ENCODE measurements around the gene CAT.

Gene CAT

GRCh38 chr11:34437224-34438125 lies 1.3 kb upstream of the CAT start:
- no peak for DNase-seq (ENCODE audit: low spot score)
- no peak overlapping the region for H3K27ac ChIP-seq (replicated peaks; ENCODE audit: low read length)
- no peak overlapping the region for H3K18ac ChIP-seq (ENCODE audit: low read length)
- H3K79me1 ChIP-seq (ENCODE audit: low read depth, low read length), result no peaks in the 10 kb centered on the region
- no peak overlapping the region for H4K91ac ChIP-seq (ENCODE audit: low read depth, low read length, poor library complexity)
- H4K8ac ChIP-seq (ENCODE audit: low read depth, low read length), result no peak overlapping the region
- no peak overlapping the region for H2AFZ ChIP-seq (ENCODE audit: low read length)
- no peak overlapping the region for H3K4ac ChIP-seq (ENCODE audit: low read length)
- no peak overlapping the region for H3K23ac ChIP-seq (ENCODE audit: low read depth, low read length, poor library complexity)
- peaks cover 0 to 6% of the 10 kb centered on the region in 2 donors for H3K9me3 ChIP-seq (replicated peaks in 1 of 2; ENCODE audit: control insufficient read depth in 2 of 2, insufficient read depth in 1 of 2, low read depth in 1 of 2, low read length in 2 of 2)
- peaks cover 0 to 1% of the 10 kb centered on the region in 2 donors for H3K36me3 ChIP-seq (replicated peaks in 1 of 2; ENCODE audit: control insufficient read depth in 2 of 2, insufficient read depth in 2 of 2, low read length in 2 of 2)
- H2BK5ac ChIP-seq (ENCODE audit: low read length), result no peak overlapping the region
- WGBS, 2 donors (ENCODE audit: extremely low coverage in 2 of 2, insufficient read length in 2 of 2, insufficient replicate concordance in 1 of 2), result no CpG with 5 or more reads among the region's 2 CpGs
- no peak overlapping the region for H2BK12ac ChIP-seq (ENCODE audit: low read length)
- H3K4me3 ChIP-seq (ENCODE audit: low read length in 2 of 2), result no peak overlapping the region
- no peak overlapping the region for H2BK120ac ChIP-seq (ENCODE audit: low read depth, low read length)
- no peak overlapping the region for H3K4me2 ChIP-seq (ENCODE audit: insufficient read depth, low read length, poor library complexity, severe bottlenecking)
- H3K14ac ChIP-seq (ENCODE audit: low read length), result no peak overlapping the region
- no peak overlapping the region for H2AK5ac ChIP-seq (ENCODE audit: low read depth, low read length)
- H3K27me3 ChIP-seq (ENCODE audit: control insufficient read depth in 3 of 3, insufficient read depth in 3 of 3, low read depth in 1 of 3, low read length in 3 of 3), result no peaks in the 10 kb centered on the region
- H3K9ac ChIP-seq (ENCODE audit: low read depth, low read length, poor library complexity), result no peak overlapping the region
- H2BK15ac ChIP-seq (ENCODE audit: low read length), result no peak overlapping the region
- peaks cover 0 to 2% of the 10 kb centered on the region in 2 donors for H3K4me1 ChIP-seq (ENCODE audit: control insufficient read depth in 2 of 2, insufficient read depth in 1 of 2, low read depth in 1 of 2, low read length in 2 of 2)

- no peak overlapping the region for H3K14ac ChIP-seq (ENCODE audit: low read length)
- H3K9me3 ChIP-seq (replicated peaks in 1 of 2; ENCODE audit: control insufficient read depth in 2 of 2, insufficient read depth in 1 of 2, low read depth in 1 of 2, low read length in 2 of 2), result peaks cover 0 to 6% of the 10 kb centered on the region in 2 donors
- H2BK5ac ChIP-seq (ENCODE audit: low read length), result no peak overlapping the region
- no peak overlapping the region for H4K8ac ChIP-seq (ENCODE audit: low read depth, low read length)
- WGBS, 2 donors (ENCODE audit: extremely low coverage in 2 of 2, insufficient read length in 2 of 2, insufficient replicate concordance in 1 of 2), result no CpG with 5 or more reads among the region's 8 CpGs
- peaks cover 0 to 1% of the 10 kb centered on the region in 2 donors for H3K36me3 ChIP-seq (replicated peaks in 1 of 2; ENCODE audit: control insufficient read depth in 2 of 2, insufficient read depth in 2 of 2, low read length in 2 of 2)
- H3K79me1 ChIP-seq (ENCODE audit: low read depth, low read length), result no peaks in the 10 kb centered on the region
- H3K4me2 ChIP-seq (ENCODE audit: insufficient read depth, low read length, poor library complexity, severe bottlenecking), result no peak overlapping the region
- DNase-seq (ENCODE audit: low spot score), result no peak
- H4K91ac ChIP-seq (ENCODE audit: low read depth, low read length, poor library complexity), result no peak overlapping the region
- peaks cover 0 to 2% of the 10 kb centered on the region in 2 donors for H3K4me1 ChIP-seq (ENCODE audit: control insufficient read depth in 2 of 2, insufficient read depth in 1 of 2, low read depth in 1 of 2, low read length in 2 of 2)
- no peak overlapping the region for H2BK15ac ChIP-seq (ENCODE audit: low read length)
- H3K27ac ChIP-seq (replicated peaks; ENCODE audit: low read length), result no peak overlapping the region
- no peak overlapping the region for H2BK120ac ChIP-seq (ENCODE audit: low read depth, low read length)
- no peak overlapping the region for H2BK12ac ChIP-seq (ENCODE audit: low read length)
- H2AK5ac ChIP-seq (ENCODE audit: low read depth, low read length), result no peak overlapping the region
- H2AFZ ChIP-seq (ENCODE audit: low read length), result no peak overlapping the region
- H3K27me3 ChIP-seq (ENCODE audit: control insufficient read depth in 3 of 3, insufficient read depth in 3 of 3, low read depth in 1 of 3, low read length in 3 of 3), result no peaks in the 10 kb centered on the region
- no peak overlapping the region for H3K18ac ChIP-seq (ENCODE audit: low read length)
- H3K4ac ChIP-seq (ENCODE audit: low read length), result no peak overlapping the region
- H3K23ac ChIP-seq (ENCODE audit: low read depth, low read length, poor library complexity), result no peak overlapping the region
- no peak overlapping the region for H3K9ac ChIP-seq (ENCODE audit: low read depth, low read length, poor library complexity)
- no peak overlapping the region for H3K4me3 ChIP-seq (ENCODE audit: low read length in 2 of 2)
These were observed 970 bp downstream of the CAT start for GRCh38 chr11:34439610-34440198.

GRCh38 chr11:34441814-34442213 lies 3.1 kb downstream of the CAT start:
- H3K23ac ChIP-seq (ENCODE audit: low read depth, low read length, poor library complexity), result no peak overlapping the region
- H3K9me3 ChIP-seq (replicated peaks in 1 of 2; ENCODE audit: control insufficient read depth in 2 of 2, insufficient read depth in 1 of 2, low read depth in 1 of 2, low read length in 2 of 2), result peaks cover 0 to 6% of the 10 kb centered on the region in 2 donors
- H3K4me1 ChIP-seq (ENCODE audit: control insufficient read depth in 2 of 2, insufficient read depth in 1 of 2, low read depth in 1 of 2, low read length in 2 of 2), result peaks cover 0 to 2% of the 10 kb centered on the region in 2 donors
- no peak for DNase-seq (ENCODE audit: low spot score)
- H3K4me3 ChIP-seq (ENCODE audit: low read length in 2 of 2), result no peak overlapping the region
- H2AK5ac ChIP-seq (ENCODE audit: low read depth, low read length), result no peak overlapping the region
- no peak overlapping the region for H2BK120ac ChIP-seq (ENCODE audit: low read depth, low read length)
- peaks cover 0 to 1% of the 10 kb centered on the region in 2 donors for H3K36me3 ChIP-seq (replicated peaks in 1 of 2; ENCODE audit: control insufficient read depth in 2 of 2, insufficient read depth in 2 of 2, low read length in 2 of 2)
- no peak overlapping the region for H2BK15ac ChIP-seq (ENCODE audit: low read length)
- no peak overlapping the region for H3K4ac ChIP-seq (ENCODE audit: low read length)
- H3K9ac ChIP-seq (ENCODE audit: low read depth, low read length, poor library complexity), result no peak overlapping the region
- no peak overlapping the region for H4K8ac ChIP-seq (ENCODE audit: low read depth, low read length)
- no peak overlapping the region for H2BK12ac ChIP-seq (ENCODE audit: low read length)
- H3K14ac ChIP-seq (ENCODE audit: low read length), result no peak overlapping the region
- H4K91ac ChIP-seq (ENCODE audit: low read depth, low read length, poor library complexity), result no peak overlapping the region
- H3K18ac ChIP-seq (ENCODE audit: low read length), result no peak overlapping the region
- no peak overlapping the region for H3K4me2 ChIP-seq (ENCODE audit: insufficient read depth, low read length, poor library complexity, severe bottlenecking)
- H3K27me3 ChIP-seq (ENCODE audit: control insufficient read depth in 3 of 3, insufficient read depth in 3 of 3, low read depth in 1 of 3, low read length in 3 of 3), result no peaks in the 10 kb centered on the region
- no peak overlapping the region for H3K27ac ChIP-seq (replicated peaks; ENCODE audit: low read length)
- no peak overlapping the region for H2AFZ ChIP-seq (ENCODE audit: low read length)
- H3K79me1 ChIP-seq (ENCODE audit: low read depth, low read length), result no peaks in the 10 kb centered on the region
- no peak overlapping the region for H2BK5ac ChIP-seq (ENCODE audit: low read length)

GRCh38 chr11:34443136-34443535 lies 4.4 kb downstream of the CAT start:
- Histone ChIP-seq H3K36me3 (replicated peaks in 1 of 2; ENCODE audit: control insufficient read depth in 2 of 2, insufficient read depth in 2 of 2, low read length in 2 of 2) (peaks cover 0 to 1% of the 10 kb centered on the region in 2 donors), H3K27ac (replicated peaks; ENCODE audit: low read length) (no peak overlapping the region), H2BK120ac (ENCODE audit: low read depth, low read length) (no peak overlapping the region), H3K14ac (ENCODE audit: low read length) (no peak overlapping the region), H2BK15ac (ENCODE audit: low read length) (no peak overlapping the region), H4K91ac (ENCODE audit: low read depth, low read length, poor library complexity) (no peak overlapping the region), H2BK5ac (ENCODE audit: low read length) (no peak overlapping the region), H3K4me2 (ENCODE audit: insufficient read depth, low read length, poor library complexity, severe bottlenecking) (no peak overlapping the region), H3K4me1 (ENCODE audit: control insufficient read depth in 2 of 2, insufficient read depth in 1 of 2, low read depth in 1 of 2, low read length in 2 of 2) (peaks cover 0 to 2% of the 10 kb centered on the region in 2 donors), H3K27me3 (ENCODE audit: control insufficient read depth in 3 of 3, insufficient read depth in 3 of 3, low read depth in 1 of 3, low read length in 3 of 3) (peaks cover 0 to 3% (median 0%) of the 10 kb centered on the region in 3 experiments), H2AK5ac (ENCODE audit: low read depth, low read length) (no peak overlapping the region), H2BK12ac (ENCODE audit: low read length) (no peak overlapping the region), H3K4me3 (ENCODE audit: low read length in 2 of 2) (no peak overlapping the region), H3K9me3 (replicated peaks in 1 of 2; ENCODE audit: control insufficient read depth in 2 of 2, insufficient read depth in 1 of 2, low read depth in 1 of 2, low read length in 2 of 2) (peaks cover 0 to 6% of the 10 kb centered on the region in 2 donors), H3K18ac (ENCODE audit: low read length) (no peak overlapping the region), H3K79me1 (ENCODE audit: low read depth, low read length) (no peaks in the 10 kb centered on the region), H3K23ac (ENCODE audit: low read depth, low read length, poor library complexity) (no peak overlapping the region), H4K8ac (ENCODE audit: low read depth, low read length) (no peak overlapping the region), H2AFZ (ENCODE audit: low read length) (no peak overlapping the region), H3K4ac (ENCODE audit: low read length) (no peak overlapping the region), H3K9ac (ENCODE audit: low read depth, low read length, poor library complexity) (no peak overlapping the region)
- no CpG with 5 or more reads among the region's 3 CpGs for WGBS, 2 donors (ENCODE audit: extremely low coverage in 2 of 2, insufficient read length in 2 of 2, insufficient replicate concordance in 1 of 2)
- DNase-seq (ENCODE audit: low spot score), result no peak
